NCI-H1048 (cell line): Measurements from ENCODE around the gene SPATA13.
"Not testable (repeated sequence)": the region's sequence is repeated elsewhere in the genome, so short reads cannot be mapped to it uniquely, and the experiment has no call there.

Source experiments
- DNase-seq: peaks from one replicate; lab custom pipeline; 2025; lab: John Stamatoyannopoulos, UW

Gene SPATA13

GRCh38 chr13:24280720-24281119, 120.2 kb downstream of the SPATA13 start:
- DNase-seq, result no peak

GRCh38 chr13:24281188-24282008, 120.9 kb downstream of the SPATA13 start:
- no peak for DNase-seq

- no peak for DNase-seq
Measured at GRCh38 chr13:24282256-24282655, 121.7 kb downstream of the SPATA13 start.

GRCh38 chr13:24284889-24285565, 124.5 kb downstream of the SPATA13 start:
- DNase-seq, result no peak

- DNase-seq, result no peak
Measured at GRCh38 chr13:24286624-24287023, 126.1 kb downstream of the SPATA13 start.

- DNase-seq, result no peak
Measured at GRCh38 chr13:24287748-24288287, 127.3 kb downstream of the SPATA13 start.

- DNase-seq, result no peak
Measured at GRCh38 chr13:24288870-24289269, 128.3 kb downstream of the SPATA13 start.

- DNase-seq, result no peak
Measured at GRCh38 chr13:24290280-24290932, 129.9 kb downstream of the SPATA13 start.

- DNase-seq, result no peak
Measured at GRCh38 chr13:24292481-24292880, 132.0 kb downstream of the SPATA13 start.

- no peak for DNase-seq
Measured at GRCh38 chr13:24293746-24294145, 133.2 kb downstream of the SPATA13 start.

GRCh38 chr13:24299488-24300114, 139.1 kb downstream of the SPATA13 start:
- no peak for DNase-seq

GRCh38 chr13:24301434-24301833, 140.9 kb downstream of the SPATA13 start:
- no peak for DNase-seq

- no peak for DNase-seq
Measured at GRCh38 chr13:24301911-24302310, 141.4 kb downstream of the SPATA13 start.

GRCh38 chr13:24304620-24305019, 144.1 kb downstream of the SPATA13 start:
- DNase-seq, result no peak

- no peak for DNase-seq
Measured at GRCh38 chr13:24306632-24307031, 146.1 kb downstream of the SPATA13 start.

GRCh38 chr13:24307211-24308067, 146.9 kb downstream of the SPATA13 start:
- no peak for DNase-seq

- DNase-seq, result no peak
Measured at GRCh38 chr13:24308068-24308445, 147.5 kb downstream of the SPATA13 start.

GRCh38 chr13:24308488-24309020, 148.0 kb downstream of the SPATA13 start:
- no peak for DNase-seq

- not testable (repeated sequence) for DNase-seq
Measured at GRCh38 chr13:24309300-24309699, 148.8 kb downstream of the SPATA13 start, which contains the start of gene C1QTNF9. TSS of gene C1QTNF9 (plus strand) at chr13:24309580. CDS start at chr13:24316004, 6,424 bp downstream.

GRCh38 chr13:24313439-24313838, 152.9 kb downstream of the SPATA13 start:
- no peak for DNase-seq

- not testable (repeated sequence) for DNase-seq
Measured at GRCh38 chr13:24317835-24318234, 157.3 kb downstream of the SPATA13 start.
